ENCODE measurements around the gene ZNF740. TPM values are rescaled to one million over a fixed set of nuclear protein-coding genes. Genes with fewer than 3 reads are reported as not detected.

Gene ZNF740
- total RNA-seq, 1 experiment from 2014 or later = 49.7 TPM

GRCh38 chr12:53187145-53187899 lies 6.8 kb downstream of the ZNF740 start (continued):
- TF ChIP-seq CTCF (IDR thresholded peaks at IDR 0.05 in 2 of 3, conservative IDR thresholded peaks at IDR 0.05 in 1 of 3; ENCODE audit: borderline replicate concordance in 1 of 3, insufficient read depth in 1 of 3, low read depth in 2 of 3, low read length in 2 of 3) = no peak
- TF ChIP-seq TCF7L2 (IDR thresholded peaks at IDR 0.05; ENCODE audit: borderline replicate concordance, extremely low read depth, insufficient read depth, insufficient read length) = no peak
- TF ChIP-seq SP1 (IDR thresholded peaks at IDR 0.05; ENCODE audit: low read depth) = no peak
- TF ChIP-seq RAD21 (IDR thresholded peaks at IDR 0.05; ENCODE audit: low read depth) = no peak
- TF ChIP-seq POLR2AphosphoS5 (IDR thresholded peaks at IDR 0.05; ENCODE audit: low read depth, low read length) = no peak
- no peak for TF ChIP-seq SRF (IDR thresholded peaks at IDR 0.05; ENCODE audit: low read depth)
- no peak for TF ChIP-seq EZH2phosphoT487 (IDR thresholded peaks at IDR 0.05; ENCODE audit: borderline replicate concordance)
- no peak for TF ChIP-seq EZH2 (IDR thresholded peaks at IDR 0.05)
- TF ChIP-seq CEBPB (IDR thresholded peaks at IDR 0.05; ENCODE audit: low read depth) = no peak
- no peak for TF ChIP-seq FOSL1 (IDR thresholded peaks at IDR 0.05; ENCODE audit: low read depth)
- no peak for TF ChIP-seq EGR1 (IDR thresholded peaks at IDR 0.05; ENCODE audit: low read depth)

DNA sequence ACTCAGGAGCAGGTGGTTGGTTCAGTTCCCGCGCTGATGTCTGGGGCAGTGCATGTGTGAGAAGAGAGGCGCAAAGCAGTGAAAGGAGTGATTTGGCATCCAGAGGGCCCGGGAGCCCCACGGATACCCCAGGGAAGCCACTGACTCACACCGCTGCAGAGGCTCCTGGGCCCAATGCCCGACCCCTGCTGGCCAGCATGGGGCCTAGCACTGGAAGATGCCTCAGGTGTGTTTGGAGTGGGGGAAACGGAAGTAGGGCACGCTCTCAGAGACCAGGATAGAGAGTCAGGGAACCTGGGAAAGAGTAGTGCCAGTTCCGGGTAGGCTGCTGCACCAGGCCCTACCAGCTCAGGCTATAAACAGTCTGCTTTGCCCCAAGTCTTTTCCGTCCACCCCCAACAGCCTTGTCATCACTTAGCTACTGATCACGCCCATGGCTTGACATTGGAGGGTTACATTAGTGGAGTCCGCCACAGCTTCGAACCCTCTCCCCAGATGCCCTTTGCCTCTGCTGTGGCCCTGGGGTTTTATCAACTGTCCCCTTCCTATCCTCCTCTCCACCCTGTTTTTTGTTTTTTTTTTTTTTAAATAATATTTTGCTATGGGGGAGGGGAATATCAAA lies 9.7 kb downstream of the ZNF740 start:
- no peak overlapping the region for H3K27ac ChIP-seq (ENCODE audit: low read depth, low read length)

More for the DNA sequence above, 9.7 kb downstream of the ZNF740 start:
- Histone ChIP-seq H3K27me3 (ENCODE audit: insufficient read depth, low read length) (no peaks in the 10 kb centered on the region), H3K9ac (ENCODE audit: low read length) (no peak overlapping the region), H3K4me3 (replicated peaks in 1 of 2; ENCODE audit: low read depth in 1 of 2, low read length in 2 of 2) (no peak overlapping the region), H3K9me2 (ENCODE audit: insufficient read depth) (no peaks in the 10 kb centered on the region), H3K9me3 (ENCODE audit: control insufficient read depth in 1 of 2, insufficient read depth in 1 of 2, low read depth in 1 of 2, low read length in 2 of 2) (no peaks in the 10 kb centered on the region), H2AFZ (ENCODE audit: low read depth, low read length, poor library complexity, severe bottlenecking) (no peak overlapping the region), H3K4me2 (ENCODE audit: low read length) (no peak overlapping the region), H3K36me3 (ENCODE audit: control insufficient read depth in 1 of 2, insufficient read depth in 2 of 2, low read length in 2 of 2) (peaks cover 25 to 26% of the 10 kb centered on the region in 2 experiments; a peak in 3 of 4 replicates), H3K79me2 (ENCODE audit: insufficient read depth, low read length) (no peaks in the 10 kb centered on the region; the same call in 1 of the 2 replicates), H4K20me1 (ENCODE audit: insufficient read depth) (no peaks in the 10 kb centered on the region), H3K4me1 (ENCODE audit: control insufficient read depth in 1 of 2, insufficient read depth in 2 of 2, low read length in 2 of 2) (peaks cover 4 to 6% of the 10 kb centered on the region in 2 experiments; a peak in 2 of 4 replicates)
- POLR2A ChIA-PET = interaction anchor here (1.2 to 1.8 kb wide), 2 partner anchors 10 to 124 kb away, joined by 3 to 7 read pairs; partner anchors contain the start of genes CSAD and ZNF740
- peak; percentile 39; the same call in 1 of the 2 replicates for TF ChIP-seq POLR2AphosphoS5 (IDR thresholded peaks at IDR 0.05; ENCODE audit: low read depth, low read length)
- TF ChIP-seq CTCF (IDR thresholded peaks at IDR 0.05 in 2 of 3, conservative IDR thresholded peaks at IDR 0.05 in 1 of 3; ENCODE audit: borderline replicate concordance in 1 of 3, insufficient read depth in 1 of 3, low read depth in 2 of 3, low read length in 2 of 3) = peak; percentile 63 to 96 (median 88)
- no peak for TF ChIP-seq SIN3A (IDR thresholded peaks at IDR 0.05; ENCODE audit: low read depth)
- peak; percentile 54 for TF ChIP-seq RAD21 (IDR thresholded peaks at IDR 0.05; ENCODE audit: low read depth)
- CTCF ChIA-PET = interaction anchor here (0.7 to 2.7 kb wide), 7 partner anchors 8 to 129 kb away, joined by 3 to 17 read pairs (median 4); partner anchors contain the start of genes CSAD and ZNF740
- RAD21 ChIA-PET (ENCODE audit: low non-redundant PET in 1 of 2, low total read pairs in 2 of 2, uncharacterized antibody in 2 of 2, unreplicated experiment in 2 of 2) = interaction anchor here (1.0 to 1.1 kb wide), 2 partner anchors 31 to 124 kb away, joined by 3 read pairs; no protein-coding TSS in a partner anchor
- no TSS peak for BruUV-seq (replicated peaks)
- DNase-seq (ENCODE audit: low read depth, low spot score) (peak; percentile 23), ATAC-seq (peak; percentile 97)
- intact Hi-C loops (cut with micrococcal nuclease) = loop anchor here (1.0 kb wide), 2 partner anchors 31 to 124 kb away; no protein-coding TSS in a partner anchor
